HG02943 (cell line): ENCODE data around the gene OR5H6.
A peak's percentile ranks its signal among the peaks of the same experiment; 100 is the strongest.
"Not testable (repeated sequence)": the region's sequence is repeated elsewhere in the genome, so short reads cannot be mapped to it uniquely, and the experiment has no call there.

Source experiments
- ATAC-seq: cut with Tn5 transposase; IDR thresholded peaks from one replicate; pipeline ENCODE4 v1.9.1; 2021; ENCODE audit warnings: mild to moderate bottlenecking, low read depth, moderate library complexity; ENCODE audit not compliant: unreplicated experiment

Gene OR5H6

DNA sequence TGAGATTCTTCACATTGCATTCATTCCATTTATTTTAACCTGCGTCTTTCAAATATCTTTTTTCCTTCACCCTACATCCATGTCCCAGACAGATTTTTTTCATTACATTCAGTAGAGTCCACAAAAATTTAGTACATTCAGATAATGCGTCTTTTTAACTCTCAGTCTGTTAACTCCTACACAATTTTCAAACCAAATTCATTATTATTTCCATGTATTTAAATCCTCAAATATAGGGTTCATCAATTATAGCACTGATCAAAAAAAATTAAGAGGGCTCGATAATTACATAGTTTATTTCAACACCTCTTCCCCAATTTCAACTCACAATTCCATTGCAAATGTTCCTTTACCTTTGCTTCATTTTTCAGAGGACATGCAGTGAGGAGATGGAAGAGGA, at the start of gene OR5H6:
Gene OR5H6, plus strand, starts transcription at position 301 of the 400 bp plus-strand sequence. Its CDS starts 89 bp downstream, at position 390.
- ATAC-seq: no peak

DNA sequence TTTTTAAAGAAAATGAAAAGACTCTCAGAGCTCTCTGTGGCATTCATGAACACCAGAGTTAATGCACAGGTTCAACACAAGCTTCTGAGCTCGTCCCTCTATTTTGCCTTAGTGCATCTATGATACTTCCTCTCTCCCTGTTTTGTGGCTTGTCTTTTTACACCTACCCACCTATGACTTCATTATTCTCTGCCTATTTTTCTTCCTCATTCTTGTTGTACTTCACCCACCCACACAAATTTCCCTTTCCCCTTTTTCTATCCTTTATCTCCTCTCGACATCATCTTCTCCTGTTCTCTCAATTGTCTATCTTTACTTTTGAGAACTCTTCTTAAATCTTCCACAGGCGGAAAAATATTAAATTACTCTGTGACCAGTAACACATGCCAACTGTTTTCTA, 49.0 kb upstream of the OR5H6 start:
- no peak for ATAC-seq

DNA sequence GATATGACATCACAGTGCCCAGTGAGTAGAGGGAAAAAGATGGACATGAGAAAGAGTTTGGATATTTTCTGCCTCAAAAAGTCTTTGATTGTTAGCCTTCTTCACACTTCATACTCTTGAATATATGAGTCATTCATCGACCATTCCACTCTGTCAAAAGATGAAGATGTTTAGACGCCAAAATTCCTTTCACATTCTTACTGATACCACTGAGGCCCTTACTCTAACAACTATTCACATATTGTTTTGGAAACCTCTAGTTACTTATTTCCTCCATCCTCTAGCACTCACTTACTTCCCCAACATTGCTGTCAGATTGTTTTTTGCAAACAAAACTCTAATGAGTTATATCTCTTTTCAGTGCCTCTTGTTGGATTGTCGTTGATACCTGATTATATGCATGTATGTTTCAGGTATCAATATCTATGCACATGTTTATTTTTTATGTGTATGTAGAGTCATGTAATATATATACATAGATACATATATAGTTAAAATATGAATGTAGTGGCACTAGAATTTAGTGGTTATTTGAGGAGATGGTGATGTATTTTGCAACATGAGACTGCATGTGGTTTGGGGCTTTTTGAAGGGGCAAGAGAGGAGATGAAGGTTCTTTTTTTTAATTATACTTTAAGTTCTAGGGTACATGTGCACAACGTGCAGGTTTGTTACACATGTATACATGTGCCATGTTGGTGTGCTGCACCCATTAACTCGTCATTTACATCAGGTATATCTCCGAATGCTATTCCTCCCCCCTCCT, 40.0 kb upstream of the OR5H6 start:
- no peak for ATAC-seq

DNA sequence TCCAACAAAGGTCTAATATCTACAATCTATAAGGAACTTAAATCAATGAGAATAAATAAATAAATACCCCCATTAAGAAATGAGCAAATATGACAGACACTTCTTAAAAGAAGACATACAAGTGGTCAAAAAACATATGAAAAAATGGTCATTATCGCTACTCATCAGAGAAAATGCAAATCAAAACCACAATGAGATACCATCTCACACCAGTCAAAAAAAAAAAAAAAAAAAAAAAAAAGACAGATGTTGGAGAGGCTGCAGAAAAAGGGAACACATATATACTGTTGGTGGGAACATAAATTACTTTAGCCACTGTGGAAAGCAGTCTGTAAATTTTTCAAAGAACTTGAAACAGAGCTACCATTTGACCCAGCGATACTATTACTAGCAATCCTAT, 31.6 kb upstream of the OR5H6 start:
- ATAC-seq: no peak

DNA sequence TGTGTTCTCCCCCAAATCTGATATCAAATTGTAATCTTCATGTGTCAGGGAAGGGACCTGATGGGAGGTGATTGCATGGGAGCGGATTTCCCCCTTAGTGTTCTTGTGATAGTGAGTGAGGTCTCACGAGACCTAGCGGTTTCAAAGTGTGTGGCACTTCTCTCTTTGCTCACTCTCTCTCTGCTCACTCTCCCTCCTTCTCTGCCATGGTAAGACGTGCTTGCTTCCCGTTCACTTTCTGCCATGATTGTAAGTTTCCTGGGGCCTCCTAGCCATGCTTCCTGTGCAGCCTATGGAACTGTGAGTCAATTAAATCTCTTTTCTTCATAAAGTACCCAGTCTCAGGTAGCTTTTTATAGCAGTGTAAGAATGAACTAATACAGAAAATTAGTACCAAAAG, 30.6 kb upstream of the OR5H6 start:
- no peak for ATAC-seq

DNA sequence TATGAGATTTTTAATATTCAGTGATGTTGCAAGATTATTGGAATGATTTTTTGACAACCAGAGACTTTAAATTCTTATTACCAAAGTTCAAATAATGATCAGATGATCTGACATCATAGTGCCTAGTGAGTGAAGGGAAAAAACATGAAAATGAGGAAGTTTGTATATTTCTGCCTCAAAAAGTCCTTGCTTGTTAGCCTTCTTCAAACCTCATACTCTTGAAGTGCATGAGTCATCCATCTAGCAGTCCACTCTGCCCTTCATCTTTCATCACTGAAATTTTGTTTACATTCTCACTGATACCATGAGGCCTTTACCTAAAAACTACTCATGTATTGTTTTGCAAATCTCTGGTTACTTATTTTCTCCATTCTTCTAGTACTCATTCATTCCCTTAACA, 23.9 kb upstream of the OR5H6 start:
- ATAC-seq: no peak

DNA sequence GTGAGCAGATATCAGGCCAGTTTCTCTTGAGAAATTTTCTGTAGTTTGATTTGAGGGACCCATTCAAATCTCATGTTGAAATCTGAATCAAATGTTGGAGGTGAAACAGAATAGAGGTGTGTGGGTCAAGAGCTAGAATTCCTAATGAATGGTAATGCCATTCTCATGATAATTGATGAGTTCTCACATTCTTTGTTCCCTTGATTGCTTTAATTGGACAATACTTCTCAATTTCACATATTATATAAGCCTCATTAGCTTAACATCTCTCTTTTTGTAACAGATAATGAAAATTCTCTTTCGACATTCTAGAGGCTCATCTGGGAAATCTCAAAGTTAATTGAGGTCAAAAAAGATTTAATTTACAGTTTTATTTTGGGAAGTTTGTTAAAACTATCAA, 21.9 kb upstream of the OR5H6 start:
- no peak for ATAC-seq

DNA sequence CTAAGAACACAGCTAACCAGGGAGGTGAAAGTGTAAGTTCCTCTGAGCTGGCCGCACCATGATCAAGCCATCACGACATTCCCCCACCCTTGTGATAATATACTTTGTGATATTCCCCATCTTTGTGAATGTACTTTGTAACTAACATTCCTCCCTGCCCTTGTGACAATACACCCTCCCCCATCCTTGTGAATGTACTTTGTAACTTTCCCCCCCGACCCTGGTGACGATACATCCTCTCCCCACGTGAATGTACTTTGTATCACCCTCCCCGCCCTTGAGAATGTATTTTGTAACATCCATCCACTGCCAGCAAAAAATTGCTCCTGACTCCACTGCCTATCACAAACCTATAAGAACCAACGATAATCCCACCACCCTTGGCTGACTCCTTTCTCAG, 20.2 kb upstream of the OR5H6 start:
- no peak for ATAC-seq

DNA sequence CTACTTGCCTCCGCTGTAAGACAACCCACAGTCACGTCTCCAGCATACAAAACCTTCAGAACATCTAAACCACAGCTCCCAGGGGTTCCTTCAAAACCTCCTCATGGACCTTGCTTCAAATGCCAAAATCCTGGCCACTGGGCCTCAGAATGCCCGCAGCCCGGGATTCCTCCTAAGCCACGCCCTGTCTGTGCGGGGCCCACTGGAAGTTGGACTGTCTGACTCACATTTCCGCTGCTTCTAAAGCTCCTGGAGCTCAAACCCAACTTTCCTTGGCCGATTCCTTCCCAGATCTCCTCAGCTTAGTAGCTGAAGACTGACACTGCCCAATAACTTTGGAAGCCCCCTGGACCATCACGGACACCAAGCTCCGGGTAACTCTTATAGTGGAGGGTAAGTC, 17.9 kb upstream of the OR5H6 start:
- ATAC-seq: no peak

DNA sequence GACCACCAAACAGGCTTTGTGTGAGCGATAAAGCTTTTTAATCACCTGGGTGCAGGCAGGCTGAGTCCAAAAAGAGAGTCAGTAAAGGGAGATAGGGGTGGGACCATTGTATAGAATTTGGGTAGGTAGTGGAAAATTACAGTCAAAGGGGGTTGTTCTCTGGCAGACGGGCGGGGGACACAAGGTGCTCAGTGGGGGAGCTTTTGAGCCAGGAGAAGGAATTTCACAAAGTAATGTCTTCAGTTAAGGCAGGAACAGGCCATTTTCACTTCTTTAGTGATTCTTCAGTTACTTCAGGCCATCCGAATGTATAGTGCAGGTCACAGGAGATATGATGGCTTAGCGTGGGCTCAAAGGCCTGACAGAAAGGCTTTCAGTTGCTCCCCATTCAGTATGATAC, 8.0 kb upstream of the OR5H6 start:
- not testable (repeated sequence) for ATAC-seq

DNA sequence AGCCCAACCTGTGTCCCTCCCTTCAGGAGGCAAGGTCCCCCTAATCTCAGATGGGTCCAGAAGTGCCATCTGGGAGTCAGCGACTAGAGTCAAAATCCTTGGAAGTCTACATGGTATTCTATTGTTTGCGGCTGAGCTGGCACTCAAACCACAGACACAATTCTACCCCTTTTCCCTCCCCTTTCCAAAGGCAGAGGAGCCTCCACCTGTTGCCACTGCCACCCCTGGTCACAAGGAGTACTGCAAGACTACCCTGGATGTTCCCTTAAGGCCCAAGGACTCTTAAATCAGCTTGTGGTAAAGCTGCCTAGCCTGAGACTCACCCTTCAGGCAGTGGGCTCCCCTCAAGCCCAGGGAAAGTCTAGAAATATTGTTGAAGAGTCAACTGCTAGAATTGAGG, 4.3 kb upstream of the OR5H6 start:
- peak; percentile 57 for ATAC-seq

DNA sequence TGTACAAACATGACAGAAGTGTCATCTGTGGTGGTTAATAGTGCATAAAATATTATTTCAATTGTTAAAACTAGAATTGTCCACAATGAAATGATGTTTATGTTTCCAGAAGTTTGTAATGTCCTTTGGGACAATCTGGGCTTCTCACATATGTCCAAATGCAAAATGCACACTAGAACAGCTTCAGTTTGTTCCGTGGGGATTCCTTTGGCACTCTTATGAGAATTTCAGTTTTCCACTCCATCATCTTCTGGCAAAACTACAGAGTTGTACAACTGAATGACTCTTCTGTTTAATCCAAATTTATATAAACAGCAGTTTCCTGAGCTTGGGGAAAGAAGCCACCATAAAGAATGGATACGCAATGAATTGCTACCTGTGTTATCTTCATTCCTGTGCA, 2.0 kb upstream of the OR5H6 start:
- no peak for ATAC-seq

DNA sequence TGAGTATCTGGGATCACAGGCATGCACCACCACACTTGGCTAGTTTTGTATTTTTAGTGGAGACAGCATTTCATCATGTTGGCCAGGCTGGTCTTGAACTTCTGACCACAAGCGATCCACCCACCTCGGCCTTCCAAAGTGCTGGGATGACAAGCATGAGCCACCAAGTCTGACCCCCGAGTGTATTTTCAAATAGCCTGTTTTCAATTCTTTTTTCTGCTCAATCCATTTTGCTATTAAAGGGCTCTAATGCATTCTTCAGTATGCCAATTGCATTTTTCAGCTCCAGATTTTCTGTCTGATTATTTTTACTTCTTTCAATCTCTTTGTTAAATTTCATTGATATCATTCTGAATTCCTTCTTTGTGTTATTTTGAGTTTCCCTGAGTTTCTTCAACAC, 5.8 kb downstream of the OR5H6 start:
- ATAC-seq: no peak

DNA sequence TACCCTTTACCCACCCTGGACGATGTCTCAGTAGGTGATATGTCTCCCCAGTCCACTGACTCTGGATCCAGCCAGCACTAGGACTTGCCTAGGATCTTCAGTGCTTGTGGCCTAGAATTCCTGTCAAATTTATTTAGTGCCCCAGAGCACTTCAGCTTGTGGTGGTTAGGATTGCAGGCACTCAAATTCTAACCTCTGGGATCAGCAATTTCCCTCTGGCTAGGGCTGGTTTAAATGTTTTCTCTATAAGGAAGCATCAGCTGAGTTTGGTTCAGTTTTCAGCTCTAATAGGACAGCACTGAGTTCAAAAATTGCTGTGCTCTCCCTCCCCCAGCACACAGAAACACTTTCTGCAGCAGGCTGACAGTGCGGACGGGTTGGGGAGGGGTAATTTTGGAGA, 8.1 kb downstream of the OR5H6 start:
- ATAC-seq: no peak

DNA sequence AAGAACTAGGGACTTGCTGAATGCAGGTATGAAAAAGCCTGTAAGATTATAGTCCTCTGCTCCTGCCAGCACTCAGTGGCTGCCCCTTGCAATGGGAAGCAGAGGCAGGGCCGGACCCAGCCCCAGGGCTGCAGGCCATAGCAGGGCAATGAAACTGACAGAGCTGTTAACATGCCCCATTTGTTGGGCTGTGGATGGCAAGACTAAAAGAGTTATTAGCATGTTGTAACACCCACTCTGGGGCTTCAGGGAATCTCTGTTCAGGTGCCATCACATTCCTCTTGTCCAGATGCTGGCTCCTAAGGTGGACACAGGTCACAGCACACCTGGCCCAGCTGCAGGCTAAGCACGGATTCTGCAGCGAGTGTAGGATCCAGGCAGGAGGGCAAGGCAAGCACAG, 10.9 kb downstream of the OR5H6 start:
- no peak for ATAC-seq

DNA sequence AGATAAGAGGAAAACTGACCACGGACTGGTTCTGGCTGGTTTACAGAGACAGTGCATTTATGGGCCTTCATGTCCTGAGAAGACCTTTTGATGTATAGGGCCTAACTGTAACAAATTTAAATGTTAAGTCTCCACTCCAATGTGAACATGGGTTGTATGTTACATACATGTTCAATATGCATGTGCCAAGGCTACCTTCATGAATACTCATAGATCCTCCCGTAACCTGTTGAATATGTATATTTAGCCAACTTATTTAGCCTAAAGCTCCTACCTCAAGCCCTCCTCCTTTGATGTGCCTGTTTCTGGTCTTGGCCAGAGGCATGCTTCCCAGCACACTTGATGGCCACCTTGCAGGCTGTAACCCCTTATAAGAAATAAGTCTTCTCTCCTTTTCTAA, 18.2 kb downstream of the OR5H6 start, which contains the start of gene OR5H2:
Gene OR5H2, plus strand, starts transcription at position 301 of the 400 bp plus-strand sequence. CDS start 398 bp downstream, outside the sequence.
- no peak for ATAC-seq

DNA sequence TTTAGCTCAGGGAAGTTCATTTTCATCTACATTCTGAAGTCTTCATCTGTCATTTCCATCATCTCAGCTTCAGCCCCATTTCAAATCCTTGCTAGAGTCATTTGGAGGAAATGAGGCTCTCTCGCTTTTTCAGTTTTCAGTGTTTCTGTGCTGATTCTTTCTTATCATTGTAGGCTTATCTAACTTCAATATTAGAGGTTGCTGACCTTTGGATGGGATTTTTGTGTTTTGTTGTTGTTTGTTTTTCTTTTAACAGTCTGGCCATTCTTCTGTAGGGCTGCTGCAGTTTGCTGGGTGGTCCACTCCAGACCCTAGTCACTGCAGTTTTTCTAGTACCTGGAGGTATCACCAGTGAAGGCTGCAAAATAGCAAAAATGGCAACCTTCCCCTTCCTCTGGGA, 26.9 kb downstream of the OR5H6 start:
- no peak for ATAC-seq

DNA sequence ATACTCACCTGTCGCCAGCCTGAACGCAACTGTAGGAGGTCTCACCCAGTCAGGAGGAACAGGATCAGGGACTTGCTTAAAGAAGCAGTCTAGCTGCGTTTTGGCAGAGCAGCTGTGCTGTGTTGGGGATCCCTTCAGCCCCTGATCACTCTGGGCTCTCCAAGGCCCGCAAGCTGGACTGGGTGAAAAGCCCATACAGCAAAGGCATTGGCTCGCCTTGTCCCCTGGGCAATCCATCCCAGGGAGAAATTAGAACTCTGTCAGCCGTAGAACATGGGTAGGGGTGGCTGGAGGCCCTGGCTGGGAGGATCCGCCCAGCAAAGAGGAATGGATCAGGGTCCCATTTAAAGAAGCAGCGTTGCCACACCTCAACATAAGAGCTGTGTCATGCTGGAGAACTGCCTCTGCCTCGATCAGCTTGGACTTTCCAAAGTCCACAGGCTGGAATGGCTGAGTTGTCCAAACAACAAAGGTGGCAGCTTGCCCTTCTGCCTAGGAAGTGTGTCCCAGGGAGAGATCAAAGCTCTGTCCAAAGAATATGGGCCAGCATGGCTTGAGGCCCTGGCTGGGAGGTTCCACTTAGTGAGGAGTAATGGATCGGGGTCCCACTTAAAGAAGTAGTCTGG, 27.4 kb downstream of the OR5H6 start:
- ATAC-seq: no peak
